SJCRH30 (cell line): ENCODE results near the gene TRIM33. TPM values are rescaled to one million over a fixed set of nuclear protein-coding genes. Genes with fewer than 3 reads are reported as not detected.
"Not testable (repeated sequence)": the region's sequence is repeated elsewhere in the genome, so short reads cannot be mapped to it uniquely, and the experiment has no call there.

ENCODE experiments used
- DNase-seq, 2 experiments: peaks; one replicate each; pipeline ENCODE4 v3.0.0-alpha.2; 2015 to 2020
- H3K27ac ChIP-seq: fragments of 250-450 bp; sonication (Bioruptor Pico); 2 replicates; pipeline ENCODE4 v1.5.1; 2020; ENCODE audit warnings: mild to moderate bottlenecking, moderate library complexity
- H3K27me3 ChIP-seq: fragments of 250-450 bp; sonication (Bioruptor Pico); 2 replicates; pipeline ENCODE4 v1.5.1; 2020; ENCODE audit warnings: mild to moderate bottlenecking, moderate library complexity
- H3K36me3 ChIP-seq: fragments of 250-450 bp; sonication (Bioruptor Pico); 2 replicates; pipeline ENCODE4 v1.5.1; 2020; ENCODE audit warnings: mild to moderate bottlenecking, moderate library complexity
- H3K4me1 ChIP-seq: fragments of 250-450 bp; sonication (Bioruptor Pico); 2 replicates; pipeline ENCODE4 v1.5.1; 2020; ENCODE audit warnings: mild to moderate bottlenecking, moderate library complexity
- H3K4me3 ChIP-seq: fragments of 250-450 bp; sonication (Bioruptor Pico); 2 replicates; pipeline ENCODE4 v1.5.1; 2020; ENCODE audit warnings: mild to moderate bottlenecking, moderate library complexity
- H3K9me3 ChIP-seq: fragments of 250-450 bp; sonication (Bioruptor Pico); replicated peaks from 2 replicates; pipeline ENCODE4 v1.5.1; 2020; ENCODE audit warnings: mild to moderate bottlenecking, moderate library complexity
- total RNA-seq: library from RNA; depleted of rRNA; stranded (reverse); fragments of >200 nt; shearing (Covaris generic); gene quantifications from 2 replicates; pipeline ENCODE4 v1.2.3, GENCODE V29; 2014

Gene TRIM33
- total RNA-seq, 1 experiment from 2014 or later: 37.7 TPM

- Histone ChIP-seq H3K4me1 (no peaks in the 10 kb centered on the region), H3K27ac (no peak overlapping the region), H3K36me3 (no peaks in the 10 kb centered on the region), H3K9me3 (no peaks in the 10 kb centered on the region), H3K4me3 (no peak overlapping the region), H3K27me3 (no peaks in the 10 kb centered on the region)
- DNase-seq: no peak
These were observed 11.5 kb downstream of the TRIM33 start for GRCh38 chr1:114499478-114499877.

GRCh38 chr1:114496089-114496488 is 14.9 kb downstream of the TRIM33 start:
- Histone ChIP-seq H3K27ac (no peak overlapping the region), H3K4me3 (no peak overlapping the region), H3K9me3 (peaks cover 3% of the 10 kb centered on the region; the same call in 1 of the 2 replicates), H3K4me1 (no peaks in the 10 kb centered on the region), H3K36me3 (no peaks in the 10 kb centered on the region), H3K27me3 (no peaks in the 10 kb centered on the region)
- no peak for DNase-seq

DNA sequence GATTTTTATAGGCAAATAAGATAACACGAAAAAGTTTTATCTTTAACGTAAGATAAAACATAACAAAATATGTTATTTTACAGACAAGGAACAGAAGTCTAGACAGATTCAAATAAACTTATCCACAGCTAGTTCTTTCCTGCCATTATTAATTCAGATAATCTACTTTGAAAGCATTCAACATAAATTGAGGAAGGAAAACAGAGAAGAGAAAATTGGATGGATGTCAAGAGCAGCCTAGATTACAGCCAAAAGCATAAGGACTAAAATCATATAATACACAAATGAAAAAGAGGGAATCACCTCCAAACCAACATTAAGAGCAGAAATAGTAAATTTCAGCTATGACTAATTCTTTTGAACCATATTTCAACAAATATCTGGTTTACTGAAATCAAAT is 15.5 kb downstream of the TRIM33 start:
- peaks cover 3% of the 10 kb centered on the region; the same call in 1 of the 2 replicates for H3K9me3 ChIP-seq
- no peak overlapping the region for H3K27ac ChIP-seq
- no peaks in the 10 kb centered on the region for H3K4me1 ChIP-seq
- H3K36me3 ChIP-seq: no peaks in the 10 kb centered on the region
- H3K4me3 ChIP-seq: no peak overlapping the region
- no peak for DNase-seq
- H3K27me3 ChIP-seq: no peaks in the 10 kb centered on the region

GRCh38 chr1:114492978-114493377 is 18.0 kb downstream of the TRIM33 start:
- no peak overlapping the region for H3K4me3 ChIP-seq
- no peaks in the 10 kb centered on the region for H3K36me3 ChIP-seq
- no peak overlapping the region for H3K27ac ChIP-seq
- no peaks in the 10 kb centered on the region for H3K4me1 ChIP-seq
- H3K9me3 ChIP-seq: peaks cover 3% of the 10 kb centered on the region; the same call in 1 of the 2 replicates
- H3K27me3 ChIP-seq: no peaks in the 10 kb centered on the region
- DNase-seq: no peak

DNA sequence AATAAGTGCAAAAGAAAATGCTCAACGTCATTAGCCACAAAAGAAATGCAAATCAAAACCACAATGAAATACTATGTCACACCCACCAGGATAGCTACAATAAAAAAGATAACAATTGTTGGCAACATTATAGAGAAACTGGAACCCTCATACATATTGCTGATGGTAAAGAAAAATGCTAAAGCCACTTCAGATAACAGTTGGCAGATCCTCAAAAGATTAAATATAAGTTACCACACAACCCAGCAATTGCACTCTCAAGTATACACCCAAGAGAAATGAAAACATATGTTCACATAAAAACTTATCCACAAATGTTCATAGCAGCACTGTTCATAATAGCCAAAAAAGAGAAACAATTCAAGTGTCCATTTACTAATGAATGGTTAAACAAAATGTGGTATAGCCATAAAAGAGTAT is 20.7 kb downstream of the TRIM33 start:
- H3K4me1 ChIP-seq: no peaks in the 10 kb centered on the region
- no peak for DNase-seq
- no peak overlapping the region for H3K4me3 ChIP-seq
- no peaks in the 10 kb centered on the region for H3K27me3 ChIP-seq
- H3K27ac ChIP-seq: no peak overlapping the region
- no peaks in the 10 kb centered on the region for H3K36me3 ChIP-seq
- peaks cover 3% of the 10 kb centered on the region; the same call in 1 of the 2 replicates for H3K9me3 ChIP-seq

DNA sequence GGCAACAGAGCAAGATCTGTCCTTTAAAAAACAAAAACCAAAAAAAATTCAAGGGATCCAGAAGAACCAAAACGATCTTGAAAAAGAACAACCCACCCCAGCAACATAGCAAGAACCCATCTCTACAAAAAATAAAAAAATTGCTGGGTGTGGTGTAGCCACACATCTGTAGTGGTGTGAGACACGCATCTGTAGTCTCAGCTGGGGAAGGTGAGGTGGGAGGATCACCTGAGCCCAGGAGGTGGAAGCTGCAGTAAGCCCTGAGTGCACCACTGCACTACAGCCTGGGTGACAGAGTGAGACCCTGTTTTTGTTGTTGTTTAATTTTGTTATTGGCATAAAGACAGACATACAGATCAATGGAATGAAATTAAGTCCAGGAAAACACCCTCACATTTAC is 22.3 kb downstream of the TRIM33 start:
- no peaks in the 10 kb centered on the region; the same call in 1 of the 2 replicates for H3K4me1 ChIP-seq
- H3K9me3 ChIP-seq: peaks cover 3% of the 10 kb centered on the region; the same call in 1 of the 2 replicates
- no peak overlapping the region for H3K27ac ChIP-seq
- H3K36me3 ChIP-seq: no peaks in the 10 kb centered on the region
- no peak overlapping the region for H3K4me3 ChIP-seq
- no peaks in the 10 kb centered on the region for H3K27me3 ChIP-seq
- DNase-seq: no peak

DNA sequence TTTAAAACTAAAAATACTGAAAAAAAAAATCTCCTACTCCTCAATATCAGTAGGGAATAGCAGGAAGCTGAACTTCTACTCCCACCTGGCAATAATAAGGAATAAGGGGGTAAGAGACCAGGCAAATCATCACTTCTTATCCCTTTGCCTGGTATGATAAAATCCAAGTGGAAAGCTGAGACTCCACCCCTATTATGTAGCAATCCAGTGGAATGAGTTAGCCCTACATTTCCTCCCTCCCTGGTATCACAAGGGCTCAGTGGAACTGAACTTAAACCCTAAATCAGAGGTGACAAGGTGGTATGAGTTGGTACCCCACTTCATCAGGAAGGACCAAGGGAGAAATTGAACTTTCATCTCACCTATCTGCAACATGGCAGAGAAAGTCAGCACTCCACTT is 25.7 kb downstream of the TRIM33 start:
- Histone ChIP-seq H3K27me3 (no peaks in the 10 kb centered on the region), H3K27ac (no peak overlapping the region), H3K4me1 (no peaks in the 10 kb centered on the region; the same call in 1 of the 2 replicates), H3K36me3 (no peaks in the 10 kb centered on the region), H3K4me3 (no peak overlapping the region), H3K9me3 (peaks cover 2% of the 10 kb centered on the region; the same call in 1 of the 2 replicates)
- no peak for DNase-seq

- no peak overlapping the region for H3K27ac ChIP-seq
- H3K36me3 ChIP-seq: peaks cover 2% of the 10 kb centered on the region; the same call in 1 of the 2 replicates
- no peaks in the 10 kb centered on the region for H3K27me3 ChIP-seq
- DNase-seq: no peak
- peaks cover 2% of the 10 kb centered on the region; the same call in 1 of the 2 replicates for H3K9me3 ChIP-seq
- H3K4me1 ChIP-seq: no peaks in the 10 kb centered on the region; the same call in 1 of the 2 replicates
- H3K4me3 ChIP-seq: no peak overlapping the region
These were observed 28.4 kb downstream of the TRIM33 start for GRCh38 chr1:114482585-114482984.

- not testable (repeated sequence) for H3K27ac ChIP-seq, H3K36me3 ChIP-seq, H3K4me3 ChIP-seq, DNase-seq, H3K27me3 ChIP-seq, H3K9me3 ChIP-seq, H3K4me1 ChIP-seq
These were observed 31.4 kb downstream of the TRIM33 start for GRCh38 chr1:114479636-114480035.

DNA sequence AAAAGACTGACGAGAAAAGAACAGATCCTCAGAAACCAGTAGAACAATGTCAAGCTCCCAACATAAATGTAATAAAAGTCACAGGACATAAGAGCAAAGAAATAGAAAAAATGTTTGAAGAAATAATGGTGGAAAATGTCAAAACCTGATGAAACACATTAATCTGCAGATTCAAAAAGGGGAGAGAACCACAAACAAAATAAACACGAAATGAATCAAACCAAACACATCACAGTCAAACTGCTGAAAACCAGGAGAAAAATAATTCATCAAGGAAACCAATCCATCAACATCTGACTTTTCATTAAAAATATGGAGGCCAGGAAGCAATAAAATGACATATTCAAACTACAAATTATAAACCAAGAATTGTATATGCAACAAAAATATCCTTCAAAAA is 31.9 kb downstream of the TRIM33 start:
- DNase-seq: no peak
- H3K27me3 ChIP-seq: no peaks in the 10 kb centered on the region
- no peak overlapping the region for H3K27ac ChIP-seq
- peaks cover 2% of the 10 kb centered on the region; the same call in 1 of the 2 replicates for H3K36me3 ChIP-seq
- peaks cover 2% of the 10 kb centered on the region; the same call in 1 of the 2 replicates for H3K9me3 ChIP-seq
- no peaks in the 10 kb centered on the region; the same call in 1 of the 2 replicates for H3K4me1 ChIP-seq
- no peak overlapping the region for H3K4me3 ChIP-seq

DNA sequence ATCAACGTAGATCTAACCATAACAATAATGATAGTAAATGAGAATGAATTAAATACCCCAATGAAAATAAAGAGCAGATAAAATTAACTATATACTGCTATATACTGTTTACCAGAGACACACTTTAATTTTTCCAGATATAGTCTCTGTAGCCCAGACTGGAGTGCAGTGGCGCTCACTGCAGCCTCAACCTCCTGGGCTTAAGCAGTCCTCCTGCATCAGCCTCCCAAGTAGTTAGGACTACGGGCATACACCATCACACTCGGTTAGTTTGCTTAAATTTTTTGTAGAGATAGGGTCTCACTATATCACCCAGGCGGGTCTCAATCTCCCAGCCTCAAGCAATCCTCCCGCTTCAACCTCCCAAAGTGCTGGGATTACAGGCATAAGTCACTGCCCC is 37.2 kb downstream of the TRIM33 start:
- no peak for DNase-seq
- Histone ChIP-seq H3K27me3 (no peaks in the 10 kb centered on the region), H3K9me3 (no peaks in the 10 kb centered on the region), H3K4me1 (no peaks in the 10 kb centered on the region), H3K27ac (no peak overlapping the region), H3K36me3 (peaks cover 3% of the 10 kb centered on the region), H3K4me3 (no peak overlapping the region)

DNA sequence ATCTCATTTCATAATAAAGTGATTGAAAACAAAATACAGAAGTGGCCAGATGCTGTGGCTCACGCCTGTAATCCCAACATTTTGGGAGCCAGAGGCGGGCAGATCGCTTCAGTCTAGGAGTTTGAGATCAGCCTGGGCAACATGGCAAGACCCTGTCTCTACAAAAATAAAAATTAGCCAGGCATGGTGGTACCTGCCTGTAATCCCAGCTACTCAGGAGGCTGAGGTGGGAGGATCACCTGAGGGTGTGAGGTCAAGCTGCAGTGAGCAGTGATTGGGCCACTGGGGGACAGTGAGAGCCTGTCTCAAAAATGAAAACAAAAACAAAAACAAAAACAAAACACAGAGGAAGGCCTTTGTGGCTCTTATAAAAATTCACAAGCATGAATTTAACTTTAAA is 38.6 kb downstream of the TRIM33 start:
- Histone ChIP-seq H3K27ac (no peak overlapping the region), H3K9me3 (no peaks in the 10 kb centered on the region), H3K4me1 (no peaks in the 10 kb centered on the region), H3K36me3 (peaks cover 3% of the 10 kb centered on the region), H3K27me3 (no peaks in the 10 kb centered on the region), H3K4me3 (no peak overlapping the region)
- no peak for DNase-seq

DNA sequence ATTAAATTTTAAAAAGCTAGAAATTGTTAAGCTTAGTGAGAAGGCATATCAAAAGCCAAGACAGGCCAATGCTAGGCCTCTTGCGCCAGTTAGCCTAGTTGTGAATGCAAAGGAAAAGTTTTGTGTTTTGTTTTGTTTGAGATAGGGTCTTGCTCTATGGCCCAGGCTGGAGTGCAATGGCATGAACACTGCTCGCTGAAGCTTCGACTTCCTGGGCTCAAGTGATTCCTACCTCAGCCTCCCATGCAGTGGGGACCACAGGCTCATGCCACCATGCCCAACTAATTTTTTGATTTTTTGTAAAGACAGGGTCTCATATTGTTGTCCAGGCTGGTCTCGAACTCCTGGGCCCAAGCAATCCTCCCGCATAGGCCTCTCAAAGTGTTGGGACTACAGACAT is 40.3 kb downstream of the TRIM33 start:
- Histone ChIP-seq H3K4me3 (no peak overlapping the region), H3K27me3 (no peaks in the 10 kb centered on the region)
- no peak for DNase-seq

DNA sequence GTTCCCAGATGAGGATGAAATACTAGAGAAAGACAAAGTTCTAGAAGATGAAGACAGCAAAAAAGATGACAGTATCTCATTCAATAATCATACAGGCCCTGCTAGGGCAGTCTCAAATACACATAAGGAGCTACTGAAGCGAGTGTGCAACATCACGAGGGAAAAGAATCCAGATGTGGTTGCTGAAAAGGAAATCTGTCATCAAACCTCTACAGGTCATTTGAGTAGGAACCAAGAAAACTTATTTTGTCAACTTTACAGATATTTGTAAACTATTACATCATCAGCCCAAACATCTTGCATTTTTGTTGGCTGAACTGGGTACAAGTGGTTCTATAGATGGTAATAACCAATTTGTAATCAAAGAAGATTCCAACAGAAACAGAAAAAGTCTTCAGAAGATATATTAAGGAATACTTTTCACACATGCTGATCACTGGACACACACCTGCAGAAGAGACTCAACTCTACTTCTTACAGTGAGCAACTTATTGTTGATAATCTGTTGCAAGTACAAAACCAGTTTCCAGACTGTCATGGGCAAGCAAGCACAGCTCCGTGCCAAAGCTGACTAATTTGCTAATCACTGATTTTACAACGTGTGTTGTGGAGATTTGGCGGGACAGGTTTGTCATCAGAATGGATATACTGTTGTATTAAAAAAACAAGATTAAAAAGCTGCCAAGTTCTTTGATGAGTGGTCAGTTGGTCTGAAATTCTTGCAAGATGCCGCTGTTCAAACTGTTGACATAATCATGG is 42.1 kb downstream of the TRIM33 start:
- Histone ChIP-seq H3K27ac (no peak overlapping the region), H3K36me3 (peaks cover 3% of the 10 kb centered on the region; the same call in 1 of the 2 replicates), H3K9me3 (no peaks in the 10 kb centered on the region), H3K4me3 (no peak overlapping the region), H3K4me1 (no peaks in the 10 kb centered on the region), H3K27me3 (no peaks in the 10 kb centered on the region)
- no peak for DNase-seq

More for the DNA sequence above, 40.3 kb downstream of the TRIM33 start:
- Histone ChIP-seq H3K27ac (no peak overlapping the region), H3K9me3 (no peaks in the 10 kb centered on the region), H3K4me1 (no peaks in the 10 kb centered on the region), H3K36me3 (peaks cover 3% of the 10 kb centered on the region; the same call in 1 of the 2 replicates)

DNA sequence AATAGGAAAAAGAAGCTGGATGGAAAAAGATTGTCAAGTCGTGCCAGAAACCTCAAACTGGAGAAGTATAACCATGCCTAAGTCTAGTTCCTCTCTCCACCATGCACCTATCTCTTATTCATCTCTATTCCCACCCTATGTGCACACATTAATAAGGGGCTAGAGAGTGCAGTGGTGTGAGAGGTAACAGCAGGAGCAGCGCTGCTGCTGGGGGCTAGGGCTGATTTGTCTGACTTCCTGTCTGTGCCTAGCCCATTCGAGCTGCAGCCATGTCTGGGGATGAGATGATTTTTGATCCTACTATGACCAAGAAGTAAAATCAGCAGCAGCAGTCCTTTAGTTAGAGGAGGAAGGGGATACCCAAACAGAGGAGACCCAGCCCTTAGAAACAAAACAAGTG is 43.0 kb downstream of the TRIM33 start:
- H3K36me3 ChIP-seq: no peaks in the 10 kb centered on the region; the same call in 1 of the 2 replicates
- no peaks in the 10 kb centered on the region for H3K9me3 ChIP-seq
- H3K4me1 ChIP-seq: no peaks in the 10 kb centered on the region
- H3K27me3 ChIP-seq: no peaks in the 10 kb centered on the region
- no peak overlapping the region for H3K4me3 ChIP-seq
- no peak overlapping the region for H3K27ac ChIP-seq
- no peak for DNase-seq

- Histone ChIP-seq H3K36me3 (no peaks in the 10 kb centered on the region; the same call in 1 of the 2 replicates), H3K4me1 (no peaks in the 10 kb centered on the region), H3K9me3 (no peaks in the 10 kb centered on the region), H3K27me3 (no peaks in the 10 kb centered on the region), H3K27ac (no peak overlapping the region), H3K4me3 (no peak overlapping the region)
- no peak for DNase-seq
These were observed 43.5 kb downstream of the TRIM33 start for GRCh38 chr1:114467491-114467890.
